Upper lobe of left lung (tissue), 4 donors: ENCODE measurements around the gene UTP15.

Experiments
- EP300 ChIP-seq, 4 donors: sonication (generic); formaldehyde crosslinking; IDR thresholded peaks; one replicate each; pipeline ENCODE4 v1.5.1; 2017; ENCODE audit warnings: antibody characterized with exemption in 4 of 4, control low read depth in 2 of 4
- POLR2A ChIP-seq, 4 donors: fragments of 450-650 bp; IDR thresholded peaks; one replicate each; pipeline ENCODE4 v1.5.1; 2016 to 2017; ENCODE audit warnings: antibody characterized with exemption in 4 of 4, mild to moderate bottlenecking in 2 of 4
- POLR2AphosphoS5 ChIP-seq, 2 donors: sonication (generic); formaldehyde crosslinking; IDR thresholded peaks; one replicate each; pipeline ENCODE4 v1.5.1; 2017; ENCODE audit warnings: antibody characterized with exemption in 2 of 2
- TF ChIP-seq, protein P1 (sequence below), 6 experiments: fragments of 450-650 bp in 4 of 6; fragments of 200-600 bp in 2 of 6; sonication (generic) in 2 of 6; IDR thresholded peaks; one replicate each; pipeline ENCODE4 v1.5.1; 2016 to 2019; ENCODE audit warnings: antibody characterized with exemption in 6 of 6

DNA sequence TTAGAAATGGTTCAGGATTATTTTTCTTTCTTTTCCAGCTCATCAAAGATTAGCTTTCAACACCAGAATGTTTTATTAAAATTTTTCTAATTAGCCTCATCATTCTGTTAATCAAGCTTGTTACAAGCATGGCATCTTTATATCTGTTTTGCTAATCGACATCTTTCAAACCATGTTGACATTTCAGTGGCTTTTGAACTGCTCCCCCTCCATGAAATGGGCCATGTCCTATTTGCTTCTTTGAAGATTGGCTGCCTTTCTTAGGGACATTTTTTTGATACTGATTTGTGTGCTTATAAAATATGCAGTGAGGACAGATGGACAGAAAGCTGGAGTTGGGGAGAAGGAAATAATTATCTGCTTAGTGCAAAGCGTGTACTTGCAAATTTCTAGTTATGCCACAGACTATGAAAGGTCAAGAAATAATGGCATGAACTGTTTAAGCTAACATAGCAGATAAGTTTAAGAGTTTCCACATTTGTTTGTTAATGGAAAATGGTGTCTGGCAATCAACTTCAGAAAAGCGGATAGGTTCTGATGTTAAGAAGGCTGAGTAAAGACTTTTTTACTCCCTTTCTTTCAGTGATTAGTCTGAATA, 39.8 kb upstream of the UTP15 start:
- TF ChIP-seq, protein P1, sequence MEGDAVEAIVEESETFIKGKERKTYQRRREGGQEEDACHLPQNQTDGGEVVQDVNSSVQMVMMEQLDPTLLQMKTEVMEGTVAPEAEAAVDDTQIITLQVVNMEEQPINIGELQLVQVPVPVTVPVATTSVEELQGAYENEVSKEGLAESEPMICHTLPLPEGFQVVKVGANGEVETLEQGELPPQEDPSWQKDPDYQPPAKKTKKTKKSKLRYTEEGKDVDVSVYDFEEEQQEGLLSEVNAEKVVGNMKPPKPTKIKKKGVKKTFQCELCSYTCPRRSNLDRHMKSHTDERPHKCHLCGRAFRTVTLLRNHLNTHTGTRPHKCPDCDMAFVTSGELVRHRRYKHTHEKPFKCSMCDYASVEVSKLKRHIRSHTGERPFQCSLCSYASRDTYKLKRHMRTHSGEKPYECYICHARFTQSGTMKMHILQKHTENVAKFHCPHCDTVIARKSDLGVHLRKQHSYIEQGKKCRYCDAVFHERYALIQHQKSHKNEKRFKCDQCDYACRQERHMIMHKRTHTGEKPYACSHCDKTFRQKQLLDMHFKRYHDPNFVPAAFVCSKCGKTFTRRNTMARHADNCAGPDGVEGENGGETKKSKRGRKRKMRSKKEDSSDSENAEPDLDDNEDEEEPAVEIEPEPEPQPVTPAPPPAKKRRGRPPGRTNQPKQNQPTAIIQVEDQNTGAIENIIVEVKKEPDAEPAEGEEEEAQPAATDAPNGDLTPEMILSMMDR (IDR thresholded peaks at IDR 0.05) = no peak
- TF ChIP-seq EP300 (IDR thresholded peaks at IDR 0.05) (no peak), POLR2A (IDR thresholded peaks at IDR 0.05) (no peak), POLR2AphosphoS5 (IDR thresholded peaks at IDR 0.05) (no peak)
